GM23338 (cell line): ENCODE data around the gene RAD51B. TPM values are rescaled to one million over a fixed set of nuclear protein-coding genes. Genes with fewer than 3 reads are reported as not detected.

ENCODE experiments used
- ATAC-seq: fragments of 200-7000 bp; cut with Tn5 transposase; 3 replicates; pipeline ENCODE4 v1.9.1; 2020
- DNase-seq: peaks from one replicate; pipeline ENCODE4 v3.0.0-alpha.2; 2015; ENCODE audit warnings: low spot score
- H2AFZ ChIP-seq: fragments of 200-600 bp; sonication (generic); 2 replicates; pipeline ENCODE4 v1.8.0; 2016; ENCODE audit warnings: antibody characterized with exemption, mild to moderate bottlenecking, moderate library complexity
- H3F3A ChIP-seq: fragments of 200-600 bp; sonication (generic); replicated peaks from 2 replicates; pipeline ENCODE4 v1.8.0; 2017; ENCODE audit warnings: antibody characterized with exemption, mixed run types, low read depth
- H3K27ac ChIP-seq: fragments of 200-600 bp; sonication (generic); 2 replicates; pipeline ENCODE4 v1.6.1; 2016; ENCODE audit warnings: low read depth
- H3K27me3 ChIP-seq: fragments of 200-600 bp; sonication (generic); 2 replicates; pipeline ENCODE4 v1.8.0; 2016; ENCODE audit warnings: mild to moderate bottlenecking, mixed run types, moderate library complexity; ENCODE audit not compliant: insufficient read depth
- H3K36me3 ChIP-seq: fragments of 200-600 bp; sonication (generic); 2 replicates; pipeline ENCODE4 v1.8.0; 2016; ENCODE audit warnings: mild to moderate bottlenecking; ENCODE audit not compliant: insufficient read depth
- H3K4me1 ChIP-seq: fragments of 200-600 bp; sonication (generic); 2 replicates; pipeline ENCODE4 v1.8.0; 2016; ENCODE audit warnings: mild to moderate bottlenecking, moderate library complexity; ENCODE audit not compliant: insufficient read depth
- H3K4me2 ChIP-seq: fragments of 200-600 bp; sonication (generic); 2 replicates; pipeline ENCODE4 v1.7.1; 2017; ENCODE audit warnings: mixed run types
- H3K4me3 ChIP-seq: fragments of 200-600 bp; sonication (generic); 2 replicates; pipeline ENCODE4 v1.6.1; 2016; ENCODE audit warnings: mixed run types
- H3K79me2 ChIP-seq: fragments of 200-600 bp; sonication (generic); replicated peaks from 2 replicates; pipeline ENCODE4 v1.8.0; 2017; ENCODE audit warnings: mild to moderate bottlenecking; ENCODE audit not compliant: insufficient read depth
- H3K9me2 ChIP-seq: fragments of 200-600 bp; sonication (generic); 2 replicates; pipeline ENCODE4 v1.8.0; 2017; ENCODE audit not compliant: insufficient read depth
- H4K20me1 ChIP-seq: fragments of 200-600 bp; sonication (generic); replicated peaks from 2 replicates; pipeline ENCODE4 v1.8.0; 2017; ENCODE audit warnings: mild to moderate bottlenecking; ENCODE audit not compliant: insufficient read depth
- H3K27ac Mint-ChIP-seq: 2 replicates; pipeline ENCODE4 v1.8.0; 2020; ENCODE audit warnings: inconsistent platforms, mild to moderate bottlenecking, moderate library complexity, mixed read lengths
- H3K27me3 Mint-ChIP-seq: 3 replicates; pipeline ENCODE4 v1.8.0; 2022; ENCODE audit warnings: low read depth, mild to moderate bottlenecking, moderate library complexity, mixed read lengths, inconsistent platforms; ENCODE audit not compliant: insufficient read depth, poor library complexity
- H3K36me3 Mint-ChIP-seq: 3 replicates; pipeline ENCODE4 v1.8.0; 2021; ENCODE audit warnings: low read depth, mild to moderate bottlenecking, inconsistent platforms, moderate library complexity, mixed read lengths
- H3K4me1 Mint-ChIP-seq: 3 replicates; pipeline ENCODE4 v1.8.0; 2020; ENCODE audit warnings: mild to moderate bottlenecking, inconsistent platforms, mixed read lengths
- H3K4me3 Mint-ChIP-seq: 3 replicates; pipeline ENCODE4 v1.8.0; 2021; ENCODE audit warnings: moderate library complexity, mild to moderate bottlenecking, inconsistent platforms, mixed read lengths
- H3K9me3 Mint-ChIP-seq: 3 replicates; pipeline ENCODE4 v1.8.0; 2020; ENCODE audit warnings: moderate library complexity, mild to moderate bottlenecking, inconsistent platforms, mixed read lengths
- CREB1 ChIP-seq: fragments of 250-450 bp; sonication (Bioruptor Pico); IDR thresholded peaks from 2 replicates; pipeline ENCODE4 v1.5.0; 2020; ENCODE audit warnings: low read depth, mild to moderate bottlenecking, moderate library complexity
- EZH2 ChIP-seq: fragments of 200-600 bp; sonication (generic); IDR thresholded peaks from one replicate; pipeline ENCODE4 v1.8.0; 2017; ENCODE audit warnings: antibody characterized with exemption, mild to moderate bottlenecking, low read depth; ENCODE audit not compliant: unreplicated experiment
- EZH2phosphoT487 ChIP-seq: fragments of 200-600 bp; sonication (generic); IDR thresholded peaks from one replicate; pipeline ENCODE4 v1.8.1; 2018; ENCODE audit warnings: antibody characterized with exemption; ENCODE audit not compliant: unreplicated experiment
- JUNB ChIP-seq: IDR thresholded peaks from one replicate; pipeline ENCODE4 v1.6.1; 2016; ENCODE audit warnings: antibody characterized with exemption; ENCODE audit not compliant: unreplicated experiment
- NANOG ChIP-seq: IDR thresholded peaks from 2 replicates; pipeline ENCODE4 v1.6.1; 2016; ENCODE audit warnings: antibody characterized with exemption, borderline replicate concordance
- POLR2AphosphoS5 ChIP-seq: IDR thresholded peaks from 2 replicates; pipeline ENCODE4 v1.6.1; 2016; ENCODE audit warnings: antibody characterized with exemption, low read depth
- STAT1 ChIP-seq: IDR thresholded peaks from one replicate; pipeline ENCODE4 v1.6.1; 2016; ENCODE audit warnings: antibody characterized with exemption; ENCODE audit not compliant: unreplicated experiment
- ZNF114 ChIP-seq: fragments of 250-450 bp; sonication (Bioruptor Pico); IDR thresholded peaks from 2 replicates; pipeline ENCODE4 v1.5.0; 2020; ENCODE audit warnings: mild to moderate bottlenecking, moderate library complexity
- ZNF331 ChIP-seq: fragments of 250-450 bp; sonication (Bioruptor Pico); IDR thresholded peaks from 2 replicates; pipeline ENCODE4 v1.5.0; 2020; ENCODE audit warnings: low read depth, mild to moderate bottlenecking, moderate library complexity
- polyA plus RNA-seq: library from polyadenylated mRNA; unstranded; fragments of >200 nt; fragmentation: Nextera tagmentation; extraction: Ambion mirVana; gene quantifications from 2 replicates; pipeline ENCODE4 v1.2.1, GENCODE V29; 2016
- total RNA-seq: library from RNA; depleted of rRNA; stranded (reverse); fragments of >200 nt; shearing (Covaris generic); gene quantifications from 2 replicates; pipeline ENCODE4 v1.2.3, GENCODE V29; 2014
- TF ChIP-seq, protein P1 (sequence below): fragments of 250-450 bp; sonication (Bioruptor Pico); IDR thresholded peaks from 2 replicates; pipeline ENCODE4 v1.5.0; 2020; ENCODE audit warnings: mild to moderate bottlenecking, moderate library complexity
- TF ChIP-seq, protein P2 (sequence below), 2 experiments: fragments of 200-600 bp in 1 of 2; sonication (generic) in 1 of 2; conservative IDR thresholded peaks; 2 replicates each; pipeline versions ENCODE4 v1.5.1 to v1.6.1; 2016 to 2017; ENCODE audit warnings: antibody characterized with exemption in 2 of 2, low read depth in 2 of 2, mild to moderate bottlenecking in 2 of 2, moderate library complexity in 1 of 2
- TF ChIP-seq, protein P3 (sequence below): IDR thresholded peaks from 2 replicates; pipeline ENCODE4 v1.6.1; 2016; ENCODE audit warnings: antibody characterized with exemption
- TF ChIP-seq, protein P4 (sequence below): IDR thresholded peaks from one replicate; pipeline ENCODE4 v1.6.1; 2018; ENCODE audit warnings: antibody characterized with exemption; ENCODE audit not compliant: unreplicated experiment

The RAD51B gene
- total and polyA plus RNA-seq, 2 experiments from 2014 or later, result 15.7 to 29.1 TPM

DNA sequence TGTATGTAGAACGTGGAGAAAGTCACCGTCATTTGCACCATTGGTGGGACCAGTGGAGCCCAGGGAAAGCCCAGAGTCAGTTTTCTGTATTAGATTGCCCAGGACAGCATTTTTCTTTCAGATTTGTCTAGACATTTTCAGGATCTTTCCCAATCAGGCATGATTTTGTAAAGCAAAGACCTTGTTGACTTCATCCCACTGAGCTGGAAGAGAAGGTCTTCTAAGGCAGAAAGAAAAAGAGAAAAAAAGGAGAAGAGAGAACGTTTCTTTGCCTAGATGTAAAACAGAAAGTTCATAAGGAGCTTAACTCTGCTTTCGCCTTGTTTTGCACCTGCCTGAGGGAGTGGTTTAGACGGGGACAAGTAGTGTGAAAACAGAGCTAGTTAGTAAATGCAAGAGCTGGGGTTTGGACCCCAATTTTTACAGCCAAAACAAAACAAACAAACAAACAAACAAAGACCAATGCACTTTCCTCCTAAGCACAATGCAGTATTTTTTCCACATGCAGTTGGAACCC is 700.1 kb downstream of the RAD51B start:
- H3K4me3 Mint-ChIP-seq, result no peak overlapping the region
- H3F3A ChIP-seq, result no peaks in the 10 kb centered on the region
- peaks cover 18% of the 10 kb centered on the region for H3K9me2 ChIP-seq
- H4K20me1 ChIP-seq, result no peaks in the 10 kb centered on the region
- no peak overlapping the region for H3K27ac ChIP-seq
- H3K4me1 Mint-ChIP-seq, result peaks cover 36% of the 10 kb centered on the region
- no peak for TF ChIP-seq POLR2AphosphoS5
- TF ChIP-seq, protein P1, sequence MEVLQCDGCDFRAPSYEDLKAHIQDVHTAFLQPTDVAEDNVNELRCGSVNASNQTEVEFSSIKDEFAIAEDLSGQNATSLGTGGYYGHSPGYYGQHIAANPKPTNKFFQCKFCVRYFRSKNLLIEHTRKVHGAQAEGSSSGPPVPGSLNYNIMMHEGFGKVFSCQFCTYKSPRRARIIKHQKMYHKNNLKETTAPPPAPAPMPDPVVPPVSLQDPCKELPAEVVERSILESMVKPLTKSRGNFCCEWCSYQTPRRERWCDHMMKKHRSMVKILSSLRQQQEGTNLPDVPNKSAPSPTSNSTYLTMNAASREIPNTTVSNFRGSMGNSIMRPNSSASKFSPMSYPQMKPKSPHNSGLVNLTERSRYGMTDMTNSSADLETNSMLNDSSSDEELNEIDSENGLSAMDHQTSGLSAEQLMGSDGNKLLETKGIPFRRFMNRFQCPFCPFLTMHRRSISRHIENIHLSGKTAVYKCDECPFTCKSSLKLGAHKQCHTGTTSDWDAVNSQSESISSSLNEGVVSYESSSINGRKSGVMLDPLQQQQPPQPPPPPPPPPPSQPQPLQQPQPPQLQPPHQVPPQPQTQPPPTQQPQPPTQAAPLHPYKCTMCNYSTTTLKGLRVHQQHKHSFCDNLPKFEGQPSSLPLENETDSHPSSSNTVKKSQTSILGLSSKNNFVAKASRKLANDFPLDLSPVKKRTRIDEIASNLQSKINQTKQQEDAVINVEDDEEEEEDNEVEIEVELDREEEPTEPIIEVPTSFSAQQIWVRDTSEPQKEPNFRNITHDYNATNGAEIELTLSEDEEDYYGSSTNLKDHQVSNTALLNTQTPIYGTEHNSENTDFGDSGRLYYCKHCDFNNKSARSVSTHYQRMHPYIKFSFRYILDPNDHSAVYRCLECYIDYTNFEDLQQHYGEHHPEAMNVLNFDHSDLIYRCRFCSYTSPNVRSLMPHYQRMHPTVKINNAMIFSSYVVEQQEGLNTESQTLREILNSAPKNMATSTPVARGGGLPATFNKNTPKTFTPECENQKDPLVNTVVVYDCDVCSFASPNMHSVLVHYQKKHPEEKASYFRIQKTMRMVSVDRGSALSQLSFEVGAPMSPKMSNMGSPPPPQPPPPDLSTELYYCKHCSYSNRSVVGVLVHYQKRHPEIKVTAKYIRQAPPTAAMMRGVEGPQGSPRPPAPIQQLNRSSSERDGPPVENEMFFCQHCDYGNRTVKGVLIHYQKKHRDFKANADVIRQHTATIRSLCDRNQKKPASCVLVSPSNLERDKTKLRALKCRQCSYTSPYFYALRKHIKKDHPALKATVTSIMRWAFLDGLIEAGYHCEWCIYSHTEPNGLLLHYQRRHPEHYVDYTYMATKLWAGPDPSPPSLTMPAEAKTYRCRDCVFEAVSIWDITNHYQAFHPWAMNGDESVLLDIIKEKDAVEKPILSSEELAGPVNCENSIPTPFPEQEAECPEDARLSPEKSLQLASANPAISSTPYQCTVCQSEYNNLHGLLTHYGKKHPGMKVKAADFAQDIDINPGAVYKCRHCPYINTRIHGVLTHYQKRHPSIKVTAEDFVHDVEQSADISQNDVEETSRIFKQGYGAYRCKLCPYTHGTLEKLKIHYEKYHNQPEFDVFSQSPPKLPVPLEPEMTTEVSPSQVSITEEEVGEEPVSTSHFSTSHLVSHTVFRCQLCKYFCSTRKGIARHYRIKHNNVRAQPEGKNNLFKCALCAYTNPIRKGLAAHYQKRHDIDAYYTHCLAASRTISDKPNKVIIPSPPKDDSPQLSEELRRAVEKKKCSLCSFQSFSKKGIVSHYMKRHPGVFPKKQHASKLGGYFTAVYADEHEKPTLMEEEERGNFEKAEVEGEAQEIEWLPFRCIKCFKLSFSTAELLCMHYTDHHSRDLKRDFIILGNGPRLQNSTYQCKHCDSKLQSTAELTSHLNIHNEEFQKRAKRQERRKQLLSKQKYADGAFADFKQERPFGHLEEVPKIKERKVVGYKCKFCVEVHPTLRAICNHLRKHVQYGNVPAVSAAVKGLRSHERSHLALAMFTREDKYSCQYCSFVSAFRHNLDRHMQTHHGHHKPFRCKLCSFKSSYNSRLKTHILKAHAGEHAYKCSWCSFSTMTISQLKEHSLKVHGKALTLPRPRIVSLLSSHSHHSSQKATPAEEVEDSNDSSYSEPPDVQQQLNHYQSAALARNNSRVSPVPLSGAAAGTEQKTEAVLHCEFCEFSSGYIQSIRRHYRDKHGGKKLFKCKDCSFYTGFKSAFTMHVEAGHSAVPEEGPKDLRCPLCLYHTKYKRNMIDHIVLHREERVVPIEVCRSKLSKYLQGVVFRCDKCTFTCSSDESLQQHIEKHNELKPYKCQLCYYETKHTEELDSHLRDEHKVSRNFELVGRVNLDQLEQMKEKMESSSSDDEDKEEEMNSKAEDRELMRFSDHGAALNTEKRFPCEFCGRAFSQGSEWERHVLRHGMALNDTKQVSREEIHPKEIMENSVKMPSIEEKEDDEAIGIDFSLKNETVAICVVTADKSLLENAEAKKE (CRISPR knock-in tag), result no peak
- TF ChIP-seq, protein P2, sequence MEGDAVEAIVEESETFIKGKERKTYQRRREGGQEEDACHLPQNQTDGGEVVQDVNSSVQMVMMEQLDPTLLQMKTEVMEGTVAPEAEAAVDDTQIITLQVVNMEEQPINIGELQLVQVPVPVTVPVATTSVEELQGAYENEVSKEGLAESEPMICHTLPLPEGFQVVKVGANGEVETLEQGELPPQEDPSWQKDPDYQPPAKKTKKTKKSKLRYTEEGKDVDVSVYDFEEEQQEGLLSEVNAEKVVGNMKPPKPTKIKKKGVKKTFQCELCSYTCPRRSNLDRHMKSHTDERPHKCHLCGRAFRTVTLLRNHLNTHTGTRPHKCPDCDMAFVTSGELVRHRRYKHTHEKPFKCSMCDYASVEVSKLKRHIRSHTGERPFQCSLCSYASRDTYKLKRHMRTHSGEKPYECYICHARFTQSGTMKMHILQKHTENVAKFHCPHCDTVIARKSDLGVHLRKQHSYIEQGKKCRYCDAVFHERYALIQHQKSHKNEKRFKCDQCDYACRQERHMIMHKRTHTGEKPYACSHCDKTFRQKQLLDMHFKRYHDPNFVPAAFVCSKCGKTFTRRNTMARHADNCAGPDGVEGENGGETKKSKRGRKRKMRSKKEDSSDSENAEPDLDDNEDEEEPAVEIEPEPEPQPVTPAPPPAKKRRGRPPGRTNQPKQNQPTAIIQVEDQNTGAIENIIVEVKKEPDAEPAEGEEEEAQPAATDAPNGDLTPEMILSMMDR (conservative IDR thresholded peaks at IDR 0.05; ENCODE audit: low read depth in 2 of 2), result no peak
- no peak for TF ChIP-seq CREB1
- TF ChIP-seq, protein P3, sequence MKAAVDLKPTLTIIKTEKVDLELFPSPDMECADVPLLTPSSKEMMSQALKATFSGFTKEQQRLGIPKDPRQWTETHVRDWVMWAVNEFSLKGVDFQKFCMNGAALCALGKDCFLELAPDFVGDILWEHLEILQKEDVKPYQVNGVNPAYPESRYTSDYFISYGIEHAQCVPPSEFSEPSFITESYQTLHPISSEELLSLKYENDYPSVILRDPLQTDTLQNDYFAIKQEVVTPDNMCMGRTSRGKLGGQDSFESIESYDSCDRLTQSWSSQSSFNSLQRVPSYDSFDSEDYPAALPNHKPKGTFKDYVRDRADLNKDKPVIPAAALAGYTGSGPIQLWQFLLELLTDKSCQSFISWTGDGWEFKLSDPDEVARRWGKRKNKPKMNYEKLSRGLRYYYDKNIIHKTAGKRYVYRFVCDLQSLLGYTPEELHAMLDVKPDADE, result no peak
- TF ChIP-seq, protein P4, sequence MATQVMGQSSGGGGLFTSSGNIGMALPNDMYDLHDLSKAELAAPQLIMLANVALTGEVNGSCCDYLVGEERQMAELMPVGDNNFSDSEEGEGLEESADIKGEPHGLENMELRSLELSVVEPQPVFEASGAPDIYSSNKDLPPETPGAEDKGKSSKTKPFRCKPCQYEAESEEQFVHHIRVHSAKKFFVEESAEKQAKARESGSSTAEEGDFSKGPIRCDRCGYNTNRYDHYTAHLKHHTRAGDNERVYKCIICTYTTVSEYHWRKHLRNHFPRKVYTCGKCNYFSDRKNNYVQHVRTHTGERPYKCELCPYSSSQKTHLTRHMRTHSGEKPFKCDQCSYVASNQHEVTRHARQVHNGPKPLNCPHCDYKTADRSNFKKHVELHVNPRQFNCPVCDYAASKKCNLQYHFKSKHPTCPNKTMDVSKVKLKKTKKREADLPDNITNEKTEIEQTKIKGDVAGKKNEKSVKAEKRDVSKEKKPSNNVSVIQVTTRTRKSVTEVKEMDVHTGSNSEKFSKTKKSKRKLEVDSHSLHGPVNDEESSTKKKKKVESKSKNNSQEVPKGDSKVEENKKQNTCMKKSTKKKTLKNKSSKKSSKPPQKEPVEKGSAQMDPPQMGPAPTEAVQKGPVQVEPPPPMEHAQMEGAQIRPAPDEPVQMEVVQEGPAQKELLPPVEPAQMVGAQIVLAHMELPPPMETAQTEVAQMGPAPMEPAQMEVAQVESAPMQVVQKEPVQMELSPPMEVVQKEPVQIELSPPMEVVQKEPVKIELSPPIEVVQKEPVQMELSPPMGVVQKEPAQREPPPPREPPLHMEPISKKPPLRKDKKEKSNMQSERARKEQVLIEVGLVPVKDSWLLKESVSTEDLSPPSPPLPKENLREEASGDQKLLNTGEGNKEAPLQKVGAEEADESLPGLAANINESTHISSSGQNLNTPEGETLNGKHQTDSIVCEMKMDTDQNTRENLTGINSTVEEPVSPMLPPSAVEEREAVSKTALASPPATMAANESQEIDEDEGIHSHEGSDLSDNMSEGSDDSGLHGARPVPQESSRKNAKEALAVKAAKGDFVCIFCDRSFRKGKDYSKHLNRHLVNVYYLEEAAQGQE, result no peak
- no peak for TF ChIP-seq EZH2phosphoT487
- TF ChIP-seq EZH2, result no peak
- TF ChIP-seq NANOG, result no peak
- TF ChIP-seq STAT1, result no peak
- no peak for TF ChIP-seq ZNF331 (CRISPR knock-in tag)
- no peak for TF ChIP-seq JUNB
- TF ChIP-seq ZNF114 (CRISPR knock-in tag), result no peak
- ATAC-seq (no peak), DNase-seq (no peak)
- H3K4me1 ChIP-seq, result peaks cover 15% of the 10 kb centered on the region
- no peaks in the 10 kb centered on the region for H3K79me2 ChIP-seq
- H3K36me3 Mint-ChIP-seq, result peaks cover 1% of the 10 kb centered on the region; the same call in 1 of the 3 replicates
- no peak overlapping the region for H3K4me3 ChIP-seq
- H3K27me3 ChIP-seq, result no peaks in the 10 kb centered on the region
- H3K9me3 Mint-ChIP-seq, result no peaks in the 10 kb centered on the region
- H2AFZ ChIP-seq, result no peak overlapping the region
- peak overlapping the region; percentile 24; the same call in 1 of the 2 replicates for H3K27ac Mint-ChIP-seq
- H3K27me3 Mint-ChIP-seq, result peaks cover 6% of the 10 kb centered on the region
- H3K4me2 ChIP-seq, result no peak overlapping the region
- no peaks in the 10 kb centered on the region for H3K36me3 ChIP-seq
